Esophagus muscularis mucosa (tissue), 3 donors: ENCODE data around the gene TFAP2E.

Experiments used
- CTCF ChIP-seq, 3 experiments: fragments of 200-600 bp in 2 of 3; fragments of 450-650 bp in 1 of 3; sonication (generic) in 2 of 3; IDR thresholded peaks; one replicate each; pipeline ENCODE4 v1.5.1; 2017 to 2019; ENCODE audit warnings: antibody characterized with exemption in 3 of 3, mild to moderate bottlenecking in 2 of 3, moderate library complexity in 1 of 3
- POLR2A ChIP-seq: fragments of 450-650 bp; IDR thresholded peaks from one replicate; pipeline ENCODE4 v1.6.1; 2017; ENCODE audit warnings: antibody characterized with exemption, moderate library complexity, mild to moderate bottlenecking, low read depth
- POLR2AphosphoS5 ChIP-seq, 2 donors: sonication (generic); formaldehyde crosslinking; IDR thresholded peaks; one replicate each; pipeline ENCODE4 v1.6.1; 2017; ENCODE audit warnings: antibody characterized with exemption in 2 of 2

- TF ChIP-seq CTCF (IDR thresholded peaks at IDR 0.05) = no peak
- no peak for TF ChIP-seq POLR2AphosphoS5 (IDR thresholded peaks at IDR 0.05)
- no peak for TF ChIP-seq POLR2A
These were observed 19.3 kb upstream of the TFAP2E start for GRCh38 chr1:35553851-35554250.
